HepG2 (cell line): ENCODE results near the gene SH3GL1. TPM values are rescaled to one million over a fixed set of nuclear protein-coding genes. Genes with fewer than 3 reads are reported as not detected.

Experiments used
- AGO1 ChIP-seq: fragments of 200-400 bp; formaldehyde crosslinking; IDR thresholded peaks from 2 replicates; pipeline ENCODE4 v1.6.1; 2017; ENCODE audit warnings: mild to moderate bottlenecking, low read depth, low read length, moderate library complexity; ENCODE audit not compliant: poor library complexity, severe bottlenecking
- ARNT ChIP-seq: fragments of 450-650 bp; IDR thresholded peaks from 2 replicates; pipeline ENCODE4 v1.6.1; 2017
- ARNT2 ChIP-seq: sonication (generic); formaldehyde crosslinking; IDR thresholded peaks from 2 replicates; pipeline ENCODE4 v1.8.0; 2022; ENCODE audit warnings: mild to moderate bottlenecking, low read depth, missing genetic modification reagents, moderate library complexity
- DMAP1 ChIP-seq: IDR thresholded peaks from 2 replicates; pipeline ENCODE4 v1.6.1; 2016
- FIP1L1 ChIP-seq: fragments of 200-400 bp; formaldehyde crosslinking; IDR thresholded peaks from 2 replicates; pipeline ENCODE4 v1.6.1; 2018; ENCODE audit warnings: low read depth, mild to moderate bottlenecking, low read length, moderate library complexity, borderline replicate concordance; ENCODE audit not compliant: insufficient read depth
- KLF16 ChIP-seq, 2 experiments: sonication (generic) in 1 of 2; formaldehyde crosslinking in 1 of 2; IDR thresholded peaks; 2 replicates each; pipeline versions ENCODE4 v1.6.1 to v1.8.0; 2016 to 2023; ENCODE audit warnings: missing genetic modification reagents in 2 of 2, missing compliant biosample characterization in 1 of 2
- NR2F6 ChIP-seq, 2 experiments: IDR thresholded peaks; 2 replicates each; pipeline ENCODE4 v1.6.1; 2016; ENCODE audit warnings: antibody characterized with exemption in 1 of 2, mild to moderate bottlenecking in 1 of 2
- PHF5A ChIP-seq: IDR thresholded peaks from one replicate; pipeline ENCODE4 v1.6.1; 2018; ENCODE audit warnings: low read depth, missing genetic modification reagents; ENCODE audit not compliant: unreplicated experiment
- RORA ChIP-seq: sonication (generic); formaldehyde crosslinking; IDR thresholded peaks from 2 replicates; pipeline ENCODE4 v1.5.0; 2020; ENCODE audit warnings: mild to moderate bottlenecking, missing genetic modification reagents, moderate library complexity
- SMARCC2 ChIP-seq: fragments of 450-650 bp; IDR thresholded peaks from 2 replicates; pipeline ENCODE4 v1.6.1; 2017; ENCODE audit warnings: antibody characterized with exemption, mild to moderate bottlenecking
- SMC3 ChIP-seq: IDR thresholded peaks from 2 replicates; pipeline ENCODE4 v1.6.1; 2011; ENCODE audit warnings: low read length, improper control_type of control experiment
- XRCC5 ChIP-seq: fragments of 200-400 bp; formaldehyde crosslinking; optimal IDR thresholded peaks from 2 replicates; pipeline ENCODE3; 2017; ENCODE audit warnings: mild to moderate bottlenecking, low read length
- ZBTB7A ChIP-seq: sonication (generic); formaldehyde crosslinking; IDR thresholded peaks from 2 replicates; pipeline ENCODE4 v1.8.0; 2022; ENCODE audit warnings: mild to moderate bottlenecking, missing genetic modification reagents
- polyA plus RNA-seq, 8 experiments: library from polyadenylated mRNA; depleted of rRNA in 3 of 8; stranded (reverse) in 7 of 8; unstranded in 1 of 8; fragments of >200 nt; fragmentation: Illumina TruSeq in 4 of 8; extraction: Trizol in 4 of 8; gene quantifications; 2 replicates each; pipeline versions ENCODE4 v1.2.1 to v1.2.3, GENCODE V29; 2011 to 2016; ENCODE audit warnings: low read depth in 4 of 8, missing spikeins in 1 of 8, mixed read lengths in 1 of 8; ENCODE audit not compliant: insufficient read depth in 1 of 8
- total RNA-seq, 5 experiments: library from RNA; depleted of rRNA; stranded (reverse); fragments of >200 nt; fragmentation: Illumina TruSeq; extraction: Trizol; gene quantifications; 2 replicates each; pipeline ENCODE4 v1.2.3, GENCODE V29; 2016; ENCODE audit warnings: low read depth in 1 of 5
- TF ChIP-seq, protein P1 (sequence below): sonication (generic); formaldehyde crosslinking; IDR thresholded peaks from 2 replicates; pipeline ENCODE4 v1.8.0; 2022; ENCODE audit warnings: low read depth, missing genetic modification reagents
- TF ChIP-seq, protein P2 (sequence below), 2 experiments: sonication (generic) in 1 of 2; formaldehyde crosslinking in 1 of 2; IDR thresholded peaks; 2 replicates each; pipeline versions ENCODE4 v1.5.1 to v1.6.1; 2011 to 2020; ENCODE audit warnings: borderline replicate concordance in 1 of 2, low read depth in 1 of 2, low read length in 1 of 2, mild to moderate bottlenecking in 1 of 2, missing genetic modification reagents in 1 of 2, moderate library complexity in 1 of 2
- TF ChIP-seq, protein P3 (sequence below): sonication (generic); formaldehyde crosslinking; IDR thresholded peaks from 2 replicates; pipeline ENCODE4 v1.4.0; 2020; ENCODE audit warnings: missing genetic modification reagents
- TF ChIP-seq, protein P4 (sequence below): IDR thresholded peaks from 2 replicates; pipeline ENCODE4 v1.6.1; 2016; ENCODE audit warnings: low read depth, missing genetic modification reagents, missing compliant biosample characterization
- TF ChIP-seq, protein P5 (sequence below): sonication (generic); formaldehyde crosslinking; IDR thresholded peaks from 2 replicates; pipeline ENCODE4 v1.5.0; 2020; ENCODE audit warnings: mild to moderate bottlenecking, low read depth, missing genetic modification reagents, borderline replicate concordance

SH3GL1 gene
- total and polyA plus RNA-seq, 2 of the 13 experiments (the other 11 are each of a cell fraction or from before 2014, with no cell fraction given): 33.0 to 45.1 TPM

DNA sequence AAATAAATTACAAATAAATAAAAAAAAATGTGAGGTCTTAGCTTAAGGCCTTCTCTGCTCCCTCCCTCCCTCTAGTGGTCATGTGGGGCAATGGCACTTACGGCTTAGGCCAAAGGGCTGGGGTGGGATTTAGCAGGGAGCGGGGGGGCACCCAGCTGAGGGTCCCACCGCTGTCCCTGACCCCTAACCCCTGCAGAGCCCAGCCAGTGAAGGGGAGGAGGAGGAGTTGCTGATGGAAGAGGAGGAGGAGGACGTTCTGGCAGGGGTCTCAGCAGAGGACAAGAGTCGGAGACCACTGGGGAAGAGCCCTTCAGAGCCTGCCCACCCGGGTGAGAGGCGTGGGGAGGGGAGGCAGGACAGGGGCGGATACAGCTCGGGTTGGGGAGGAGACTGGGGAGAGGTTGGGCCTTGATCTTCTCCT lies 47.6 kb downstream of the SH3GL1 start (continued):
- TF ChIP-seq, protein P1, sequence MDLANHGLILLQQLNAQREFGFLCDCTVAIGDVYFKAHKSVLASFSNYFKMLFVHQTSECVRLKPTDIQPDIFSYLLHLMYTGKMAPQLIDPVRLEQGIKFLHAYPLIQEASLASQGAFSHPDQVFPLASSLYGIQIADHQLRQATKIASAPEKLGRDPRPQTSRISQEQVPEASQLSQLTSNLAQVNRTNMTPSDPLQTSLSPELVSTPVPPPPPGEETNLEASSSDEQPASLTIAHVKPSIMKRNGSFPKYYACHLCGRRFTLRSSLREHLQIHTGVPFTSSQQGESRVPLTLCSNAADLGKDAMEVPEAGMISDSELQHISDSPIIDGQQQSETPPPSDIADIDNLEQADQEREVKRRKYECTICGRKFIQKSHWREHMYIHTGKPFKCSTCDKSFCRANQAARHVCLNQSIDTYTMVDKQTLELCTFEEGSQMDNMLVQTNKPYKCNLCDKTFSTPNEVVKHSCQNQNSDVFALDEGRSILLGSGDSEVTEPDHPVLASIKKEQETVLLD (CRISPR knock-in tag): no peak
- TF ChIP-seq, protein P2, sequence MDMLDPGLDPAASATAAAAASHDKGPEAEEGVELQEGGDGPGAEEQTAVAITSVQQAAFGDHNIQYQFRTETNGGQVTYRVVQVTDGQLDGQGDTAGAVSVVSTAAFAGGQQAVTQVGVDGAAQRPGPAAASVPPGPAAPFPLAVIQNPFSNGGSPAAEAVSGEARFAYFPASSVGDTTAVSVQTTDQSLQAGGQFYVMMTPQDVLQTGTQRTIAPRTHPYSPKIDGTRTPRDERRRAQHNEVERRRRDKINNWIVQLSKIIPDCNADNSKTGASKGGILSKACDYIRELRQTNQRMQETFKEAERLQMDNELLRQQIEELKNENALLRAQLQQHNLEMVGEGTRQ (IDR thresholded peaks at IDR 0.05; ENCODE audit: low read depth, low read length): no peak
- TF ChIP-seq, protein P2 (CRISPR knock-in tag; IDR thresholded peaks at IDR 0.05; ENCODE audit: borderline replicate concordance): no peak
- TF ChIP-seq ZBTB7A (CRISPR knock-in tag) (0 out of 2 replicates have a peak, but pooled peaks have one; percentile 17), FIP1L1 (no peak), ARNT2 (no peak), DMAP1 (no peak), PHF5A (CRISPR knock-in tag) (no peak), RORA (CRISPR knock-in tag) (no peak), XRCC5 (peak; percentile 49), SMC3 (peak; percentile 78), SMARCC2 (no peak), AGO1 (no peak), ARNT (no peak), KLF16 (CRISPR knock-in tag; IDR thresholded peaks at IDR 0.05) (0 out of 4 replicates have a peak, but pooled peaks of 1 of the 2 experiments have one; percentile 44), NR2F6 (IDR thresholded peaks at IDR 0.05) (0 out of 2 replicates have a peak, but pooled peaks have one; percentile 24), NR2F6 (CRISPR knock-in tag; IDR thresholded peaks at IDR 0.05) (no peak)
- TF ChIP-seq, protein P3, sequence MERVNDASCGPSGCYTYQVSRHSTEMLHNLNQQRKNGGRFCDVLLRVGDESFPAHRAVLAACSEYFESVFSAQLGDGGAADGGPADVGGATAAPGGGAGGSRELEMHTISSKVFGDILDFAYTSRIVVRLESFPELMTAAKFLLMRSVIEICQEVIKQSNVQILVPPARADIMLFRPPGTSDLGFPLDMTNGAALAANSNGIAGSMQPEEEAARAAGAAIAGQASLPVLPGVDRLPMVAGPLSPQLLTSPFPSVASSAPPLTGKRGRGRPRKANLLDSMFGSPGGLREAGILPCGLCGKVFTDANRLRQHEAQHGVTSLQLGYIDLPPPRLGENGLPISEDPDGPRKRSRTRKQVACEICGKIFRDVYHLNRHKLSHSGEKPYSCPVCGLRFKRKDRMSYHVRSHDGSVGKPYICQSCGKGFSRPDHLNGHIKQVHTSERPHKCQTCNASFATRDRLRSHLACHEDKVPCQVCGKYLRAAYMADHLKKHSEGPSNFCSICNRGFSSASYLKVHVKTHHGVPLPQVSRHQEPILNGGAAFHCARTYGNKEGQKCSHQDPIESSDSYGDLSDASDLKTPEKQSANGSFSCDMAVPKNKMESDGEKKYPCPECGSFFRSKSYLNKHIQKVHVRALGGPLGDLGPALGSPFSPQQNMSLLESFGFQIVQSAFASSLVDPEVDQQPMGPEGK (CRISPR knock-in tag): peak; percentile 68
- TF ChIP-seq, protein P4, sequence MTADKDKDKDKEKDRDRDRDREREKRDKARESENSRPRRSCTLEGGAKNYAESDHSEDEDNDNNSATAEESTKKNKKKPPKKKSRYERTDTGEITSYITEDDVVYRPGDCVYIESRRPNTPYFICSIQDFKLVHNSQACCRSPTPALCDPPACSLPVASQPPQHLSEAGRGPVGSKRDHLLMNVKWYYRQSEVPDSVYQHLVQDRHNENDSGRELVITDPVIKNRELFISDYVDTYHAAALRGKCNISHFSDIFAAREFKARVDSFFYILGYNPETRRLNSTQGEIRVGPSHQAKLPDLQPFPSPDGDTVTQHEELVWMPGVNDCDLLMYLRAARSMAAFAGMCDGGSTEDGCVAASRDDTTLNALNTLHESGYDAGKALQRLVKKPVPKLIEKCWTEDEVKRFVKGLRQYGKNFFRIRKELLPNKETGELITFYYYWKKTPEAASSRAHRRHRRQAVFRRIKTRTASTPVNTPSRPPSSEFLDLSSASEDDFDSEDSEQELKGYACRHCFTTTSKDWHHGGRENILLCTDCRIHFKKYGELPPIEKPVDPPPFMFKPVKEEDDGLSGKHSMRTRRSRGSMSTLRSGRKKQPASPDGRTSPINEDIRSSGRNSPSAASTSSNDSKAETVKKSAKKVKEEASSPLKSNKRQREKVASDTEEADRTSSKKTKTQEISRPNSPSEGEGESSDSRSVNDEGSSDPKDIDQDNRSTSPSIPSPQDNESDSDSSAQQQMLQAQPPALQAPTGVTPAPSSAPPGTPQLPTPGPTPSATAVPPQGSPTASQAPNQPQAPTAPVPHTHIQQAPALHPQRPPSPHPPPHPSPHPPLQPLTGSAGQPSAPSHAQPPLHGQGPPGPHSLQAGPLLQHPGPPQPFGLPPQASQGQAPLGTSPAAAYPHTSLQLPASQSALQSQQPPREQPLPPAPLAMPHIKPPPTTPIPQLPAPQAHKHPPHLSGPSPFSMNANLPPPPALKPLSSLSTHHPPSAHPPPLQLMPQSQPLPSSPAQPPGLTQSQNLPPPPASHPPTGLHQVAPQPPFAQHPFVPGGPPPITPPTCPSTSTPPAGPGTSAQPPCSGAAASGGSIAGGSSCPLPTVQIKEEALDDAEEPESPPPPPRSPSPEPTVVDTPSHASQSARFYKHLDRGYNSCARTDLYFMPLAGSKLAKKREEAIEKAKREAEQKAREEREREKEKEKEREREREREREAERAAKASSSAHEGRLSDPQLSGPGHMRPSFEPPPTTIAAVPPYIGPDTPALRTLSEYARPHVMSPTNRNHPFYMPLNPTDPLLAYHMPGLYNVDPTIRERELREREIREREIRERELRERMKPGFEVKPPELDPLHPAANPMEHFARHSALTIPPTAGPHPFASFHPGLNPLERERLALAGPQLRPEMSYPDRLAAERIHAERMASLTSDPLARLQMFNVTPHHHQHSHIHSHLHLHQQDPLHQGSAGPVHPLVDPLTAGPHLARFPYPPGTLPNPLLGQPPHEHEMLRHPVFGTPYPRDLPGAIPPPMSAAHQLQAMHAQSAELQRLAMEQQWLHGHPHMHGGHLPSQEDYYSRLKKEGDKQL (CRISPR knock-in tag): no peak
- TF ChIP-seq, protein P5, sequence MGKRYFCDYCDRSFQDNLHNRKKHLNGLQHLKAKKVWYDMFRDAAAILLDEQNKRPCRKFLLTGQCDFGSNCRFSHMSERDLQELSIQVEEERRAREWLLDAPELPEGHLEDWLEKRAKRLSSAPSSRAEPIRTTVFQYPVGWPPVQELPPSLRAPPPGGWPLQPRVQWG (CRISPR knock-in tag): no peak
